SU-DHL-6 (cell line): Measurements from ENCODE around the gene RCAN3.

Source experiments
- H2AFZ ChIP-seq: fragments of 200-600 bp; sonication (generic); 2 replicates; pipeline ENCODE4 v1.6.1; 2014; ENCODE audit warnings: low read depth, mild to moderate bottlenecking, moderate library complexity, mixed read lengths, antibody characterized with exemption, low read length; ENCODE audit not compliant: severe bottlenecking
- H3F3A ChIP-seq: fragments of 200-600 bp; shearing (Covaris generic); 2 replicates; pipeline ENCODE4 v1.6.0; 2016; ENCODE audit warnings: antibody characterized with exemption, mild to moderate bottlenecking; ENCODE audit not compliant: insufficient read depth
- H3K27ac ChIP-seq: fragments of 200-600 bp; sonication (generic); 2 replicates; pipeline ENCODE4 v1.5.1; 2016; ENCODE audit warnings: low read depth, mild to moderate bottlenecking, low read length, moderate library complexity, mixed read lengths
- H3K27me3 ChIP-seq: fragments of 200-600 bp; sonication (generic), shearing (Covaris generic); 2 replicates; pipeline ENCODE4 v1.6.0; 2014; ENCODE audit warnings: mild to moderate bottlenecking, low read length
- H3K36me3 ChIP-seq: fragments of 200-600 bp; sonication (generic); 2 replicates; pipeline ENCODE4 v1.6.1; 2014; ENCODE audit warnings: mild to moderate bottlenecking, low read length, mixed read lengths
- H3K4me2 ChIP-seq: fragments of 300-600, 200-600 bp; shearing (Covaris generic), sonication (generic); 2 replicates; pipeline ENCODE4 v1.6.0; 2014; ENCODE audit warnings: low read length, low read depth, mild to moderate bottlenecking; ENCODE audit not compliant: poor library complexity, severe bottlenecking
- H3K4me3 ChIP-seq: fragments of 200-600 bp; sonication (generic); 2 replicates; pipeline ENCODE4 v1.5.1; 2014; ENCODE audit warnings: antibody characterized with exemption, low read length, mild to moderate bottlenecking, mixed read lengths; ENCODE audit not compliant: insufficient read depth, poor library complexity, severe bottlenecking
- H3K79me2 ChIP-seq: fragments of 200-600 bp; sonication (generic); 2 replicates; pipeline ENCODE4 v1.6.1; 2014; ENCODE audit warnings: mild to moderate bottlenecking, low read length, moderate library complexity; ENCODE audit not compliant: insufficient read depth
- H3K9ac ChIP-seq: fragments of 200-600 bp; sonication (generic); 2 replicates; pipeline ENCODE4 v1.7.0; 2014; ENCODE audit warnings: mild to moderate bottlenecking, low read length
- H3K9me2 ChIP-seq: fragments of 200-600 bp; sonication (generic); replicated peaks from 2 replicates; pipeline ENCODE4 v1.6.1; 2014; ENCODE audit warnings: low read length; ENCODE audit not compliant: insufficient read depth
- H3K9me3 ChIP-seq: fragments of 200-600 bp; sonication (generic); 2 replicates; pipeline ENCODE4 v1.6.1; 2014; ENCODE audit warnings: low read length, mixed read lengths; ENCODE audit not compliant: insufficient read depth
- H4K20me1 ChIP-seq: fragments of 200-600 bp; sonication (generic); 2 replicates; pipeline ENCODE4 v1.6.1; 2014; ENCODE audit warnings: low read depth, mild to moderate bottlenecking, antibody characterized with exemption, low read length, moderate library complexity, mixed read lengths
- EZH2phosphoT487 ChIP-seq: fragments of 200-600 bp; sonication (generic), shearing (Covaris generic); conservative IDR thresholded peaks from 2 replicates; pipeline ENCODE4 v1.6.1; 2018; ENCODE audit warnings: mild to moderate bottlenecking, antibody characterized with exemption, low read length, moderate library complexity, mixed read lengths
- TF ChIP-seq, protein P1 (sequence below): fragments of 200-600 bp; sonication (generic); IDR thresholded peaks from one replicate; pipeline ENCODE4 v1.5.1; 2017; ENCODE audit warnings: antibody characterized with exemption, mild to moderate bottlenecking, low read length, moderate library complexity; ENCODE audit not compliant: insufficient read depth, poor library complexity, severe bottlenecking

RCAN3 gene

GRCh38 chr1:24558902-24559791 is 56.5 kb downstream of the RCAN3 start:
- Histone ChIP-seq H3K36me3 (no peaks in the 10 kb centered on the region), H3K9me2 (no peaks in the 10 kb centered on the region), H3K79me2 (no peaks in the 10 kb centered on the region), H3K27me3 (no peaks in the 10 kb centered on the region), H3K9me3 (no peaks in the 10 kb centered on the region), H3K4me3 (no peak overlapping the region), H3K9ac (no peak overlapping the region), H3F3A (no peaks in the 10 kb centered on the region), H3K4me2 (no peak overlapping the region), H4K20me1 (no peaks in the 10 kb centered on the region), H2AFZ (no peak overlapping the region), H3K27ac (no peak overlapping the region)
- TF ChIP-seq, protein P1, sequence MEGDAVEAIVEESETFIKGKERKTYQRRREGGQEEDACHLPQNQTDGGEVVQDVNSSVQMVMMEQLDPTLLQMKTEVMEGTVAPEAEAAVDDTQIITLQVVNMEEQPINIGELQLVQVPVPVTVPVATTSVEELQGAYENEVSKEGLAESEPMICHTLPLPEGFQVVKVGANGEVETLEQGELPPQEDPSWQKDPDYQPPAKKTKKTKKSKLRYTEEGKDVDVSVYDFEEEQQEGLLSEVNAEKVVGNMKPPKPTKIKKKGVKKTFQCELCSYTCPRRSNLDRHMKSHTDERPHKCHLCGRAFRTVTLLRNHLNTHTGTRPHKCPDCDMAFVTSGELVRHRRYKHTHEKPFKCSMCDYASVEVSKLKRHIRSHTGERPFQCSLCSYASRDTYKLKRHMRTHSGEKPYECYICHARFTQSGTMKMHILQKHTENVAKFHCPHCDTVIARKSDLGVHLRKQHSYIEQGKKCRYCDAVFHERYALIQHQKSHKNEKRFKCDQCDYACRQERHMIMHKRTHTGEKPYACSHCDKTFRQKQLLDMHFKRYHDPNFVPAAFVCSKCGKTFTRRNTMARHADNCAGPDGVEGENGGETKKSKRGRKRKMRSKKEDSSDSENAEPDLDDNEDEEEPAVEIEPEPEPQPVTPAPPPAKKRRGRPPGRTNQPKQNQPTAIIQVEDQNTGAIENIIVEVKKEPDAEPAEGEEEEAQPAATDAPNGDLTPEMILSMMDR: no peak
- no peak for TF ChIP-seq EZH2phosphoT487

DNA sequence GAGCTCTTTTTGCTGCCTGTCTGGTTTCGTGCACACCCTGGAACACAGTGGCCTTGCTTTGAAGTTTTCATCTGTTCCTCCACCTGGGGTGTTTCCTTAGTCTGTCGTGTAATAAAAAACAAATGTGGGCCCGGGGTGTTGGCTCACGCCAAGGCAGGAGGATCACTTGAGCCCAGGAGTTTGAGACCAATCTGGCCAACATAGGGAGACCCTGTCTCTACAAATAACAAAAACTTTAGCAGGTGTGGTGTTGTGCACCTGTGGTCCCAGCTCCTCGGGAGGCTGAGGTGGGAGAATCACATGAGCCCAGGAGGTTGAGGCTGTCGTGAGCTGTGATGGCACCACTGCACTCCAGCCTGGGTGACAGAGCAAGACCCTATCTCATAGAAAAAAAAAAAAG is 57.7 kb downstream of the RCAN3 start:
- Histone ChIP-seq H4K20me1 (no peaks in the 10 kb centered on the region), H3K36me3 (no peaks in the 10 kb centered on the region), H3K9me3 (no peaks in the 10 kb centered on the region), H3K4me3 (no peak overlapping the region), H3K9me2 (no peaks in the 10 kb centered on the region), H3K79me2 (no peaks in the 10 kb centered on the region), H3K27ac (no peak overlapping the region), H3K27me3 (no peaks in the 10 kb centered on the region), H3K4me2 (no peak overlapping the region), H2AFZ (no peak overlapping the region), H3K9ac (no peak overlapping the region), H3F3A (no peaks in the 10 kb centered on the region)
- TF ChIP-seq EZH2phosphoT487: no peak
- TF ChIP-seq, protein P1: no peak

DNA sequence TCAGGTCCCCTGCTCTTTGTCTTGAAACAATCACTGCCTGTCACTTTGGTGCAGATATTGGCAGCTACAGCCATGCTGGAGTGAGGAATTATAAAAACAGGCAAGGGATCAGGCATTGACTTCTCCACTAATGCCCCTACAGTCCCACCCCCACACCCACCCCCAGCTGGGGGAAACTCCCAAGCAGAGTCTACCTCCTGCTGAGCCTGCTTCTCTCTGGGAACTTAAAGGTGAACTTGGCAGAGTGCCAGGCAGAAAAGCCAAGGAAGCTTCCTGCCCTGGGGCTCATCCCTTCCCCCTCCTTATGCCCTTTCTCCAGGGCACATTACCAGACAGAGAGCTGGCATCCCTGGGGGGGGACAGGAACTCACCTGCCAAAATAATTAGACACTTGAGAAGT is 60.0 kb downstream of the RCAN3 start:
- Histone ChIP-seq H3K4me2 (no peak overlapping the region), H3K27ac (no peak overlapping the region), H3F3A (no peaks in the 10 kb centered on the region), H3K9ac (no peak overlapping the region), H3K36me3 (no peaks in the 10 kb centered on the region), H2AFZ (no peak overlapping the region), H4K20me1 (no peaks in the 10 kb centered on the region), H3K27me3 (no peaks in the 10 kb centered on the region), H3K4me3 (no peak overlapping the region), H3K9me2 (no peaks in the 10 kb centered on the region), H3K9me3 (no peaks in the 10 kb centered on the region), H3K79me2 (no peaks in the 10 kb centered on the region)
- TF ChIP-seq EZH2phosphoT487: no peak
- TF ChIP-seq, protein P1: no peak
